H1 (cell line): ENCODE measurements around the gene PROK2. TPM values are rescaled to one million over a fixed set of nuclear protein-coding genes. Genes with fewer than 3 reads are reported as not detected.

Source experiments
- RAD21 ChIP-seq, 2 experiments: IDR thresholded peaks in 1 of 2; conservative IDR thresholded peaks in 1 of 2; 2 replicates each; pipeline ENCODE4 v1.6.1; 2011; ENCODE audit warnings: low read depth in 2 of 2, low read length in 2 of 2, improper control_type of control experiment in 1 of 2, inconsistent platforms in 1 of 2, mild to moderate bottlenecking in 1 of 2, moderate library complexity in 1 of 2
- polyA plus RNA-seq, 7 experiments: library from polyadenylated mRNA; depleted of rRNA in 3 of 7; stranded (reverse) in 5 of 7; unstranded in 2 of 7; fragments of >200 nt in 5 of 7; fragments of 200-250 nt in 2 of 7; gene quantifications; 1 replicate in 5 of 7; 2 replicates in 1 of 7; 4 replicates in 1 of 7; pipeline versions ENCODE4 v1.2.1 to v1.2.3, GENCODE V29; 2011 to 2013; ENCODE audit warnings: missing spikeins in 2 of 7, mixed read lengths in 2 of 7
- total RNA-seq: library from RNA; stranded (reverse); fragmentation: NEBNext Ultra II Directional; extraction: Animal tissue kit (Norgen Biotek cat#: 25700); gene quantifications from 2 replicates; pipeline ENCODE4 v1.2.1, GENCODE V29; 2021

The PROK2 gene
- total and polyA plus RNA-seq, 2 of the 8 experiments (the other 6 are each of a cell fraction or from before 2014, with no cell fraction given), result 0.50 to 1.8 TPM

DNA sequence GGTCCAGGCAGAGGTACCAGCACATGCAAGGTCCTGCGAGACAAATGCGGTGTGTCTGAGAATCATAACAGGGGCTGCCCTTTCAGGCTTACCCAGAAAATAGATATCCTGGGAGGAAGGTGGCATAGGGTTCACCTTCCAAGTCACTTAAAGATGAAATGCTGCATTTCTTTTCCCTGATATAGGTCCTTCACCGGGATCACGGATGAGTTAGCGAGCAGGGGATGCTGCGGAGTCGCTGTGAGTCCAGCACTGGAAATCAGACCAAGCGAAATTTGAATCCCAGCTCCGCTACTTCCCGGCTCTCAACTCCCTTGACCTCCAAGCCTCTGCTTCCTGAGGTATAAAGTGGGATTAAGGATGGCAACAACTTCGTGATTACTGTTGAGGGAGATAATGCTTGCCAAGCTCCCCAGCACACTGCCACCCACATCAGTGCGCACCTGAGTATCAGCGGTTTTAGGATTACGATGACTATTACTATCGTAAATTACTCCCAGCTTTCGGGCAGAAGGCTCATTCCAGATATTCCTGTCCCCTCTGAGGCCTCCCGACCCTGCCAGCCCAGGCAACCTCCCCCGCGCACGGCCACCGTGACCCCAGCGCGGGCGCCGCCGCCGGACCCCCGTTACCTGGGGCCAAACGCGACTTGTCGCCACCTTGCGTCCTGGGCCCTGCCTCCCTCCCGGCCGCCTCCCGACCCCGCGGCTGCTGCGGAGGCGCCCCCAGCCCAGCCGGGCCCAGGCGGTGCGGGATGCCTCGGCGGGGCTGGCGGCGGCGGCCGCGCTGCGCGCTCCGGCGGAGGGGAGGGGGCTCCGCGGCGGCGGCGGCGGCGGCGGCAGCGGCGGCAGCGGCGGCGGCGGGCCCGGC lies 31.9 kb downstream of the PROK2 start (continued):
- TF ChIP-seq RAD21 (IDR thresholded peaks at IDR 0.05 in 1 of 2, conservative IDR thresholded peaks at IDR 0.05 in 1 of 2; ENCODE audit: low read depth in 2 of 2, low read length in 2 of 2), result no peak; a peak in 1 of 4 replicates
